ENCODE measurements around the gene SEC11A.
"Not testable (repeated sequence)": the region's sequence is repeated elsewhere in the genome, so short reads cannot be mapped to it uniquely, and the experiment has no call there.

The SEC11A gene

DNA sequence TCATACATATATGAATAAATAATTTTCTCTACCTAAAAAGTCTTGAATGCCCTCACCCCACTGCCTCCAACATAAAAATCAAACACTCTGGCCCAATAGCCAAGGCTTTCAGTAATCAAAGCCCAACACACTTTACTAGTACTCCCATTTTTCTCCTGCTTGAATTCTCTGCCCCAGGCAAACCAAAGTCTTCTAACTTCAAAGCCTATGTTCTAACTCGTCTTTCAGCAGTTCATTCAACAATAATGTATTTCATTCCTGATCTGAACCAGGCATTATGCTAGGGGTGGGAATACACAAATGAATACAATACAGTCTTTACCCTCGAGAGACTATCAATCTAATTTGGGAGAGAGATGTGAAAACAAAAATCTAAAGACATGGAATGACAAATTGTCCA lies 21.1 kb upstream of the SEC11A start:
- DNase-seq (ENCODE audit: low read depth in 2 of 2, low spot score in 1 of 2), result no peak

DNA sequence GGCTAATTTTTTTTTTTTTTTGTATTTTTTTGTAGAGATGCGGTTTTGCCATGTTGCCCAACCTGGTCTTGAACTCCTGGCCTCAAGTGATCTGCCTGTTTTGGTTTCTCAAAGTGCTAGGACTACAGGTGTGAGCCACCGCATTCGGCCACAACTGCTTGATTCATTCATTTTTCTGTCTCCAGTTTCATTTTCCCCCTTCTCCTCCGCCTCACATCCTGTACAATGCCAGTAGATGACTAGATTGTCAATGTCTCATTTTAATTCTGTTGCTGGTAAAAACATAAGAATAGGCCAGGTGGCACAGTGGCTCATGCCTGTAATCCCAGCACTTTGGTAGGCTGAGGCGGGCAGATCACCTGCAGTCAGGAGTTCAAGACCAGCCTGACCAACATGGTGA lies 20.4 kb upstream of the SEC11A start:
- no peak for DNase-seq (ENCODE audit: low read depth in 2 of 2, low spot score in 1 of 2)

DNA sequence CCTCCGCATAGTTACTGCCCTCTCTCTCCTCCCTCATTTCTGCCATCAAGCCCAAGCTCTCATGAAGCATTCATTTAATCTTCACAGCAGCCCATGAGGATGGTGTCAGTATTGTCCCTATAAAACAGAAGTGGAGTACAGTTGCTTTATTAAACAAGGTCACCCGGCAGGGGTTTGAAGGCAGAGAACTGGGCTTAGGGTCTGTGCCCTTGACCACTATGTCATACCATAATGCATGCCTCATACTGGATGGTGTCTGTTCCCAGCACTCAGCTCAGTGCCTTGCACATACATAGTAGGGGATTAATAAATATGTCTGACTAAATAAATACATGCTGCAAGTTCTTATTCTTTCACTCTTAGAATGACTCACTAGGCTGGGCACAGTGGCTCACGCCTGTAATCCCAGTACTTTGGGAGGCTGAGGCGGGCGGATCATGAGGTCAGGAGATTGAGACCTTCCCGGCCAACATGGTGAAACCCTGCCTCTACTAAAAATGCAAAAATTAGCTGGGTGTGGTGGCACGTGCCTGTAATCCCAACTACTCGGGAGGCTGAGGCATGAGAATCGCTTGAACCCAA lies 19.6 kb upstream of the SEC11A start:
- DNase-seq (ENCODE audit: low read depth in 2 of 2, low spot score in 1 of 2), result not testable (repeated sequence)

DNA sequence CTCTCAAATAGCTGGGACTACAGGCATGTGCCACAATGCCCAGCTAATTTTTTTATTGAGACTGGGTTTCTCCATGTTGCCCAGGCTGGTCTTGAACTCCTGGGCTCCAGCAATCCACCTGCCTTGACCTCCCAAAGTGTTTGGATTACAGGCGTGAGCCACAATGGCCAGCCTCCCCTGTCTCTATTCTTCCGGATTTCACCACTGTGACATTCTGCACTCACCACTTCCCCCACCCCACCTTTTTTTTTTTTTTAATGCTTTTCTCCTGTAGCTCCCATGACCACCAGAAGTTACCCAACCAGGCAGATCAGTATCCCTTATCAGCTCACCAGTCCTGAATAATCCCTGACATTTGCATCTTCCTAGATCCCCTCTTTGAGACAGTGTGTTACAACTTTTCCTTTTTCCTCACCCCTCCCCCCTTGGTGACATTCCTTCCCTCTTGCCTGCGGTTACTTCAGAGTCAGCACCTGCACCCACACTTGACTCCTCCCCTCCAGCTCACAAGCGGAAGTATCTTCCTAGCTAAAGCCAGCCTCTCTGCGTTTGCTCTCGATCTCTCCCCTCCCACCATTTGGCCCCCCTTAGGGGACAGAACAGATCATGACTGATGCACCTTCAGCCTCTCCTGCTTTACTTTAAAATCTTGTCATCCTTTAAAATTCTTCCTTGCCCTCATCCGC lies 19.0 kb upstream of the SEC11A start:
- peak in 1 of 2 donors; percentile 46 for DNase-seq (ENCODE audit: low read depth in 2 of 2, low spot score in 1 of 2)

DNA sequence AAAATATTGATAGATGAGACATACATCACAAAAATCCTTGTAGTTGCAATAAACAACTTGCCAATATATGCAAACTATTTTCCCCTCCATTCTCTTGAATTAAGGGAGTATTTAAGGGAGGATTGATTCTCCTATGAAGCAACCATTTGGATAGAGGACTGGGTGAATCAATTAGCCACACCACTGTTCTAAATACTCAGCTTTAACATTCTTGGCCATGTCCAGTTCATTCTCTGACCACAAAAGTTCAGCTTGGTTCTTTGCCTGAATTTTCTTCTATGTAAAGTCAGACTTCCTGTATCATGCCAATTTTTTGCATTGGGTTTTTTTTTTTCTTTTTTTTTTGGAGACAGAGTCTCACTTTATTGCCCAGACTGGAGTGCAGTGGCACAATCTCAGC lies 15.8 kb upstream of the SEC11A start:
- no peak for DNase-seq (ENCODE audit: low read depth in 2 of 2, low spot score in 1 of 2)

DNA sequence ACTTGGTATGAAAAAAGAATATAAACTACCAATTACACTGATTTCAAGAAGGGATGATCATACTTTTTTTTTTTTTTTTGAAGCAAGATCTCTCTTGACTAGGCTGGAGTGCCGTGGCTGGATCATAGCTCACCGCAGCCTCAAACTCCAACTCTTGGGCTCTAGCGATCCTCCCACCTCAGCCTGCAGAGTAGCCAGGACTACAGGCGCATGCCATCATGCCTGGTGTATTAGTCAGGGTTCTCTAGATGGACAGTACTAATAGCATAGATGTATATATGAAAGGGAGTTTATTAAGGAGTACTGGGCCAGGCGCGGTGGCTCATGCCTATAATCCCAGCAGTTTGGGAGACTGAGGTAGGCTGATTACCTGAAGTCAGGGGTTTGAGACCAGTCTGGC lies 11.5 kb upstream of the SEC11A start:
- DNase-seq (ENCODE audit: low read depth in 2 of 2, low spot score in 1 of 2), result no peak

DNA sequence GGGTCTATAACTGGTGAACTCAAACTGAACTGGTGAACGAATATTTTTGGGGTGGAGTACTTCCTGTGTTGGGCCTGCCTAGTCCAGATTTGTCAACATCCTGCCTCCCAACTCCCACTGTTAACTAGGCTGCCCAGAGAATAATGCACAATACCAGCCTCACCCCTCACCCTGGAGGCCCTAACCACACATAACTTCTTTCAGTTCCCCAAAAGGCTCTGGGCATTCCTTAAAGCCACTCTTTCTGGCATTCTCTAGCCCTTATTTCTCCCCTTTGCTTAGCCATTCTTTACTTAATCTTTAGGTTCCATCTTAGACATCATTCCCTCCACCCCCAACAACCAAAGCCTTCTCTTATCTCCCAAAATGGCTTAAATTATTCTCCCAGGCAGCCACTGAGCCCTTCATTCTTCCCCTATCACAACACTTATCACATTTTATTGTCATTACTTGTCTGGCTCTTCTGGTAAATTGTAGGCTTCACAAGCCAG lies 9.1 kb upstream of the SEC11A start:
- no peak for DNase-seq (ENCODE audit: low read depth in 2 of 2, low spot score in 1 of 2)

DNA sequence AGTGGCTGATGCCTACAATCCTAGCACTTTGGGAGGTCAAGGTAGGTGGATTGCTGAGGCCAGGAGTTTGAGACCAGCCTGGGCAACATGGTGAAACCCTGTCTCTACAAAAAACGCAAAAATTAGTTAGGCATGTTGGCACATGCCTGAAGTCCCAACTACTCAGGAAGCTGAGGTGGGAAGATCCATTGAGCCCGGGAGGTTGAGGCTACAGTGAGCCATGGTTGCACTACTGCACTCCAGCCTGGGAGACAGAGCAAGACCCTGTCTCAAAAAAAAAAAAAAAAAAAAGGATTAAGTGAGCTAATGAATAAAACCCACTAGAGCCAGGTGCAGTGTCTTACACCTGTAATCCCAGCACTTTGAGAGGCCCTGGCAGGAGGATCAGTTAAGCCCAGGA lies 6.7 kb upstream of the SEC11A start:
- DNase-seq (ENCODE audit: low read depth in 2 of 2, low spot score in 1 of 2), result no peak

DNA sequence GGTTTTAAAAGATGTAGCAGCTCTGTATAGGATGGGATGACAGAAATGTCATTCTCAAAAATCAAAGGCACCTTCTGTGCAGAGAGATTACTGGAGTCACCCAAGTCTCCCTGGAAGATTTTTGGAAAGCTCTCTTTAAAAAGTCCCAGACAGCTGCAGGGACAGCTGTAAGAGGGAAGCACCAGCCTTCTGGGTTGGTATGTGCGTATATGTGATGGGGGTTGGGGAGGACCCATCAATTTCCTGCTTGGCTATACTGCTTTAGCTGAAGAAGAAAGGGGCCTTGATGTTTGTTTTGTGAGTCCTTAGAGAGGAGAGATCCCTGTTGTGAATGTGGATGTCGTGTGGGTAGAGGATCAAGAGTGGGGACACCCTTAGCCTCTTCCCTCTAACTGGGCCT lies 5.4 kb upstream of the SEC11A start:
- no peak for DNase-seq (ENCODE audit: low read depth in 2 of 2, low spot score in 1 of 2)

DNA sequence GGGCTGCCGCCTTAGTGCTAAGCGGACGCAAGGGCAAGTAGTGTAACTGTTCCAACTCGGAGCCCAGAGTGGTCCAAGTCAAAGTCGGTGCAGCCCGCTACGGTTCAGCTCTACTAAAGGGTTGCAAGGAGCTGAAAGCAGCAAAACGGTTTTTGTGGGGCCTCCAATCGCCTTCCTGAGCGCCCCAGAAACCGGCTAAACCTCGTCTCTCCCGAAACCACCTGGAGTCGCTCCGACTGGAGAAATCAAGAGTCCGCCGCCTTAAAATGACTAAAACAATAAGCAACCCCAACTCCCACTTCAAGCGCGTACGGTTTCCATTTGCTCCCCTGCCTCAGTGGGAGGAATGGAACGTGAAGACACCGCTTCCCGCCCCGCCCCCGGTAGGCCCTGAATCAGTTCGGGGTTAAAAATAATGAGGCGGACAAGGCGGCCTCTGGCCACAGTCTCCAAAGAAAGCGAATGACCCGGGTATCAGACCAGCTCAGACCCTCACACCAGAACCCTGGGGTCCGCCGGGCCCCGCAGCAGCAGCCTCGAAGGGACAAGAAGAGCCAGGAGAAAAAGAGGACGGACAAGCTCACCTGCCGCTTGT lies 401 bp downstream of the SEC11A start:
- no peak for DNase-seq (ENCODE audit: low read depth in 2 of 2, low spot score in 1 of 2)

DNA sequence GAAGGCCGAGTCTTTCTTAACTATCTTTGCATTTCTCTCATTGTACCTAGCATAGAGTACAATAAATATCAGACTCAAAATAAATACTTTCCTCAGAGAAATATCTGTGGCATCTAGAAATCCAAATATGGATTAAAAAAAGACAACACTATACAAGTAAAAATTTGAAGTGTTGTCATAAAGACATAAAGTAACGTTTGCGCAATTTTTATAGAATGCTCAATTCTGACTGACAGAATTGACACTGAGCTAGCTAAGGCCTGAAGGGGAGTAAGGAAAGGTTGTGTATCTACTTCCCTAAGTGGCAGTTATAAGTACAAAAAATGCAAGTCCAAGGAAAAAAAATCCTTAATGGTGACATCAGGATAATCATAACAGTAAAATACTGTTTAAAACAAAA lies 1.1 kb downstream of the SEC11A start:
- no peak for DNase-seq (ENCODE audit: low read depth in 2 of 2, low spot score in 1 of 2)

DNA sequence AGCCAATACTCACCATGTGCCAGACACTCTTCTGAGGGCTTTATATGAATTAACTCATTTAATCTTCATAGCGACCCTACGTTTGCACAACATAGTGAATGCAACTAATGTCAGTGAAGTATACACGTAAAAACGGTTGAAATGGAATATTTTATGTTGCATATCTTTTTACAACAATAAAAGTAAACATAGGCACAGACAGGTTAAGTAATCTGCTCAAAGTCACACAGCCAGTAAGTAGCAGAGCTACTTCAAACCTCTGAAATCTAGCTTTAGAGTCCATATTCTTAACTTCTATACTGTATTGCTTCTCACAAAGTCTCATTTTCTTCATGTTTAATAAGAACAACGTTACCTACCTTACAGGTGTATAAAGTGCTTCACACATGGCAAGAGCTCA lies 1.6 kb downstream of the SEC11A start:
- no peak for DNase-seq (ENCODE audit: low read depth in 2 of 2, low spot score in 1 of 2)

DNA sequence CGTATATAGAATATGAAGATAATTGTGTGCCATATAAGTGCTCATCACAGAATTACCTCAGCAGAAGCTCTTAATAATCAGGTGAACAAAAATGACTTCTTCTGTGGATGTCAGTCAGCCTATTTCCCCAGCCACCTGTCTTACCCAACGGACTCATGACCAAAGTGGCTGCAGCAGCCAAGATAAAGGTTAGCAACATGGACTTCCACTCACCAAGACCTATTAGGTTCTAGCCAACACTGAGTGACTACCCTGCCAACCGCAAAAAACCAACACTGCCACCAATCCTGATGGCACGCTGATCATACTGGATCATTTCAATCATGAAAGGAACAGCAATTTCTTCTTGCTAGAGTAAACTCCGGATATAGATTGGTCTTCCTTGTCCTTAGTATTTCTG lies 12.1 kb downstream of the SEC11A start:
- no peak for DNase-seq (ENCODE audit: low read depth in 2 of 2, low spot score in 1 of 2)

DNA sequence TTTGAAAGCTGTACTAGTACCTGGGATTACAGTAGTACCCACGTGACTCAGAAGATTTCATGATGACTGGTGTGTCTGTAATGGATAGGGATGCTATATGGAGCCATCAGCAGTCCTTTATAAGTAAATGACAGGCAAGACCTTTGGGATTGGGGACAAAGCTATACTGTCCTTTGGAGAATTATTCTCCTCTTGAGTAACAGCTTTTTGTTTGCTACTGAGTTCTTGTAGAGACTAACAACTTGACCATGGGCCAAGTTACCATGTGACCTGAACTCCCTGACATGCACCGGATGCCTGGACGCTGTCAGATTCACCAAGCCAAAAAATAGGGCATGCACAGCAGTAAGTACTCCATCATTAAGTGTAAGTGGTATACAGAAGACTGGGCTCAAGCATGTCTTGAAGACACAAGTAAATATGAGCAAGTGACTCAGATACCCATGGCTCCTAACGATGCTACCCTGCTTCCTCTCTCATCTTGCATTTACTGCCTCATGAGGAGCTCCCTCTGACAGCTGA lies 12.9 kb downstream of the SEC11A start:
- DNase-seq (ENCODE audit: low read depth in 2 of 2, low spot score in 1 of 2), result no peak

DNA sequence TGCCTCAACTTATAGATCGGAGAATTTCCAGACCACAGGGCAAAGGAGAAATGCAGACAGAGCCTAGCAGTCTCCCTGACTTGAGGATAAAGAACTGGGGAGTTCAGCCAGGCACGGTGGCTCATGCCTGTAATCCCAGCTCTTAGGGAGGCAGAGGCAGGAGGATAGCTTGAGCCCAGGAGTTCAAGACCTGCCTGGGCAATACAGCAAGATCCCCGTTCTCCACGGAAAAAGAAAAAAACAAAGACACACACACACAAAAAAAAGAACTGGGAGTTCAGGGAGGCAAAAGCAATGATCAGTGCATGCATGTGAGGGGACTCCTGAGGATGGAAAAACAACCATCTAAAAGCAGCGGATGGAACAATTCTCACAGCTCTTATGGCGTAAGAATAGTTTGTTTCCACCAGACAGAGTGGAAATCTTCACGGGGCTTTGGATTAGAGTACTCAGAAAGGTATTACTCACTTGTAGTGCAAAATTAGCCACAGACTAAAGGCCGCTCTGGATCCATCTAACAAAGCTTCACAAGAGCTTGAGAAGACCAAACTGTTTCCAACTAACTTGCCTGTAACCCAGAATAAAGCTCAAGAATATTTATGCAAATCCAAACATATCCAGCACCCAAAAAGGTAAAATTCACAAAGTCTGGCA lies 16.3 kb downstream of the SEC11A start:
- DNase-seq (ENCODE audit: low read depth in 2 of 2, low spot score in 1 of 2), result no peak

DNA sequence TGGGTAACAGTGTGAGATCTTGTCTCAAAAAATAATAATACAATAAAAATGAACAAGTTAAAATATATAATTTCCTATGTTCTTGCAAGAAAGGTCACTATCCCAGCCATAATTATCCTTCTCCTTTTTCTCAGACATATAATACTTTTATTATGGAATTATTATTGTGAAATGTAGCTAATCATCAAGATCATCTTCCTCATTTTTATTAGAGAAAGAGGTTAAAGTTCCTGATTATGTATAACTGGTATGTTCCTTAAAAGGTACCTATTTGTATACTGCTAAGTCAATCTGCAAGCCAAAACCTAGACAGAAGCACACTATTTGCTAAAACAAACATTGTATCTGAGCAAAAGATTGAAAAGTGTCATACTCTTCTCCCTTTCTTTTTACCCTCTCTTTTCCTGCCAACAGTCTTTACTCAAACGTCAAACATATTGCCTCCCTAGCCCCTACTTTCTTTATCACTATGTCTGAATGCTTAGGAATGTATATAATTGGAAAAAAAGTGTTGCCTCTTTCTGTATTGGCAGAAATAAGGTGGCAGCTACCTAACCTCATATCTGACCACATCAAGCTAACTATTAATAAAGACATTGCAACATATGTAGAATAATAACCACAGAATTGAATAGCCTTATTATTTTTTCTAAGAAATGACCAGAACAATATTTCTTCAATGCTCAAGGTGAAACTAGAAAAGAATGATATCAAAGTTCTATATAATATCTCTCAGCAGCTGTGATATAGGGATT lies 18.5 kb downstream of the SEC11A start:
- no peak for DNase-seq (ENCODE audit: low read depth in 2 of 2, low spot score in 1 of 2)

DNA sequence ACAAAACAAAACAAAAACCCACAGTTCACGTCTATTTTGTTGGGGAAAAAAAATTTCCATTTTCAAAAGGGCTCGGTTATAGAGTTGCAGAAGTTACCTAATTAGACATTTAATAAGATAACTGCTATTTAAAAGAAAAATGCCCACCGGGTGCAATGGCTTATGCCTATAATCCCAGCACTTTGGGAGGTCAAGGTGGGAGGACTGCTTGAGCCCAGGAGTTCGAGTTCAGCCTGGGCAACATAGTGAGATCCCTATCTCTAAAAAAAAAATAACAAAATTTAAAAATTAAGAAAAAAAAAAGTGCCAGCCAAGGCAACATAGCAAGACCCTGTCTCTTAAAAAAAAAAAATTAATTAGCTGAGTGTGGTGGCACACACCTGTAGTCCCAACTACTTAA lies 19.2 kb downstream of the SEC11A start:
- DNase-seq (ENCODE audit: low read depth in 2 of 2, low spot score in 1 of 2), result no peak

DNA sequence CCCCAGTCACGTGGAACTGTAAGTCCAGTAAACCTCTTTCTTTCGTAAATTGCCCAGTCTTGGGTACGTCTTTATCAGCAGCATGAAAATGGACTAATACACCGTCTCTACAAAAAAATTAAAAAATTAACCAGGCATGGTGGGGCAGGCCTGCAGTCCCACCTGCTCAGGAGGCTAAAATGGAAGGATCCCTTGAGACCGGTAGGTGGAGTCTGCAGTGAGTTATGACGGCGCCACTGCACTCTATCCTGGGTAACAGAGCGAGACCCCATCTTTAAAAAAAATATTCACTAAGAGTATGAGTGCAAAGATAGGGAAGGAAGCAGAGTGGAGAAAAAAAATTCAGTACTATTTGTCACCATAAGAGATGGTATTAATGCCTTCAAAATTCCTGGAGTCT lies 25.6 kb downstream of the SEC11A start:
- no peak for DNase-seq (ENCODE audit: low read depth in 2 of 2, low spot score in 1 of 2)

DNA sequence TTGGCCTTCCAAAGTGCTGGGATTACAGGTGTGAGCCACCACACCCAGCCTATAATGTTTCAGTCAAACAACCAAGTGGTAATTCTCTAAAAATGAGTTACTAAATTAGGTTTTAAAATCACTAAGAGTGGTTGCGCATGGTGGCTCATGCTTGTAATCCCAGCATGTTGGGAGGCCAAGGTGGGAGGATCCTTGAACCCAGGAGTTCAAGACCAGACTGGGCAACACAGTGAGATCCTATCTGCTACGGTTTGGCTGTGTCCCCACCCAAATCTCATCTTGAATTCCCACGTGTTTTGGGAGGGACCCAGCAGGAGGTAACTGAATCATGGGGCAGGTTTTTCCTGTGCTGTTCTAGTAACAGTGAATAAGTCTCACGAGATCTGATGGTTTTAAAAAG lies 26.1 kb downstream of the SEC11A start:
- no peak for DNase-seq (ENCODE audit: low read depth in 2 of 2, low spot score in 1 of 2)

DNA sequence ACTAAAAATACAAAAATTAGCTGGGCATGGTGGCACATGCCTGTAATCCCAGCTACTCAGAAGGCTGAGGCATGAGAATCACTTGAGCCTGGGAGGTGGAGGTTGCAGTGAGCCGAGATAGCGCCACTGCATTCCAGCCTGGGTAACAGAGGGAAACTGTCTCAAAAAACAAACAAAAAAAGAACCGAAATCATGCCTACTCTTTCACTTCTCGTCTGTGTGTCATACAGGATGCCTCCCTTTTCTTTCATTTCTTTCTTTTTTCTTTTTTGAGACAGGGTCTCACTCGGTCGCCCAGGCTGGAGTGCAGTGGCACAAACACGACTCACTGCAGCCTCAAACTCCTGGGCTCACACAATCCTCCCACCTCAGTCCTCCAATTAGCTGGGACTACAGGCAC lies 29.5 kb downstream of the SEC11A start:
- DNase-seq (ENCODE audit: low read depth in 2 of 2, low spot score in 1 of 2), result not testable (repeated sequence)

DNA sequence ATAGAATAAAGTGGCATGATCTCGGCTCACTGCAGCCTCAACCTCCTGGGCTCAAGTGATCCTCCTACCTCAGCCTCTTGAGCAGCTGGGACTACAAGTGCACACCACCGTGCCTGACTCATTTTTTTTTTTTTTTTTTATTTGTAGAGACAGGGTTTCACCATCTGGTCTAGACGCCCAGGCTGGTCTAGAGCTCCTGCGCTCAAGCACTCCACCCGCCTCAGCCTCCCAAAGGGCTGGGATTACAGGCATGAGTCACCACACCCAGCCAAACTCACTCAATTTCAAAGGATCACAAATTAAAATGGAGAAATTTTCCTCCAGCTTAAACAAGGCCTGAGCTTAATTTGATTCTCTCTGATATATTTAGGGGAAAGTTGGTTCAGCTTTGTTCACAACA lies 30.6 kb downstream of the SEC11A start:
- DNase-seq (ENCODE audit: low read depth in 2 of 2, low spot score in 1 of 2), result no peak

Measured in stimulated activated CD8-positive, alpha-beta memory T cell treated with anti-CD3 and anti-CD28 coated beads, Interleukin-4, amount 100 ng/mL, for 1 hour (primary cell).